ENCODE measurements around the gene TARBP1. TPM values are rescaled to one million over a fixed set of nuclear protein-coding genes. Genes with fewer than 3 reads are reported as not detected.
A peak's percentile ranks its signal among the peaks of the same experiment; 100 is the strongest.
"Not testable (repeated sequence)": the region's sequence is repeated elsewhere in the genome, so short reads cannot be mapped to it uniquely, and the experiment has no call there.

The TARBP1 gene
- total RNA-seq, 2 experiments from 2014 or later, result 53.9 to 61.3 TPM

DNA sequence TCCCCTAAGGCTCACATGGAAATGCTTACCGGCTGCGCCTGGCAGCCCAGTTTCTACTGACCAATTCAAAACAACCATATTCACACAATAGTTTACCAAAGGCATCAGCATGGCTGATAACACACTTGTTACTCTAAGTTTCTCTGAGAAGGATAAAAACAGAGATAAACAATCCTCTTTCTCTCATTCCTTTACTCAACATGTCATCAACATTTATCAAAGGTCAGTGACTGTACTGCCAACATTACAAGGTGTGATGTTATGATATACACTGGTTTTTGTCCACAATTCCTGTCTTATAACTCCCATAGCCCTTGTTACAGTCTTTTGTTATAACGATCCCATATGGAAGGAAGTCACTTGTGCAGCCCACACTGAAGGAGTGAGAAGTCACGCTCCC lies 72.1 kb downstream of the TARBP1 start:
- H3K27me3 Mint-ChIP-seq, result no peaks in the 10 kb centered on the region
- H3K27ac Mint-ChIP-seq, result peak overlapping the region; percentile 56
- TF ChIP-seq, protein P1, sequence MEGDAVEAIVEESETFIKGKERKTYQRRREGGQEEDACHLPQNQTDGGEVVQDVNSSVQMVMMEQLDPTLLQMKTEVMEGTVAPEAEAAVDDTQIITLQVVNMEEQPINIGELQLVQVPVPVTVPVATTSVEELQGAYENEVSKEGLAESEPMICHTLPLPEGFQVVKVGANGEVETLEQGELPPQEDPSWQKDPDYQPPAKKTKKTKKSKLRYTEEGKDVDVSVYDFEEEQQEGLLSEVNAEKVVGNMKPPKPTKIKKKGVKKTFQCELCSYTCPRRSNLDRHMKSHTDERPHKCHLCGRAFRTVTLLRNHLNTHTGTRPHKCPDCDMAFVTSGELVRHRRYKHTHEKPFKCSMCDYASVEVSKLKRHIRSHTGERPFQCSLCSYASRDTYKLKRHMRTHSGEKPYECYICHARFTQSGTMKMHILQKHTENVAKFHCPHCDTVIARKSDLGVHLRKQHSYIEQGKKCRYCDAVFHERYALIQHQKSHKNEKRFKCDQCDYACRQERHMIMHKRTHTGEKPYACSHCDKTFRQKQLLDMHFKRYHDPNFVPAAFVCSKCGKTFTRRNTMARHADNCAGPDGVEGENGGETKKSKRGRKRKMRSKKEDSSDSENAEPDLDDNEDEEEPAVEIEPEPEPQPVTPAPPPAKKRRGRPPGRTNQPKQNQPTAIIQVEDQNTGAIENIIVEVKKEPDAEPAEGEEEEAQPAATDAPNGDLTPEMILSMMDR (IDR thresholded peaks at IDR 0.05), result no peak
- ChIA-PET POLR2A (no interaction called here), CTCF (no interaction called here)
- H3K36me3 Mint-ChIP-seq (ENCODE audit: low read depth), result peaks cover 35% of the 10 kb centered on the region
- no peaks in the 10 kb centered on the region for H3K9me3 Mint-ChIP-seq
- H3K4me3 Mint-ChIP-seq, result no peak overlapping the region
- ATAC-seq, result no peak
- no peak for DNase-seq
- H3K4me1 Mint-ChIP-seq (ENCODE audit: low read depth), result peaks cover 14% of the 10 kb centered on the region
- intact Hi-C loops (cut with micrococcal nuclease), result no loop called here

DNA sequence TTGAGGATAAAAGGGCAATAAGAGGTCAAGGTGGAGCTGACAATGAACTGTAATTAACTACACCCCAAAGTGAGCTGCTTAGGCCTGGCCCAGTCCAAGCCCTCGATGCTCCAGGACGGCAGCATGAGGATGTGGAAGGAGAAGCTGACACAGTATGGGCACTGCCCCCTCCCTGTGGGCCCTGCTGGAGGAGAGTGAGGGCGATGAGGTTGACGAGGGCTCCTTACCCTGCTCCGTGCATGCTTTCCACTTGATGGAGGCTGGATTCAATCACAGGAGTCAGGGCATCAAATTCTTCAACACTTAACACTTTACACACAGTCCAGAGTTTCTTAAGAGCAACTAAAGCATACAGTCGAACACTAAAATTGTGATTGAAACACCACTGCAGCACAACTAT lies 73.3 kb downstream of the TARBP1 start:
- POLR2A ChIA-PET, result interaction anchor here (1.5 kb wide), 1 partner anchor 32 kb away, joined by 3 read pairs; no protein-coding TSS in a partner anchor
- peaks cover 26% of the 10 kb centered on the region for H3K4me1 Mint-ChIP-seq (ENCODE audit: low read depth)
- no peak for ATAC-seq
- no peaks in the 10 kb centered on the region for H3K27me3 Mint-ChIP-seq
- no peak overlapping the region for H3K27ac Mint-ChIP-seq
- no peak overlapping the region for H3K4me3 Mint-ChIP-seq
- peaks cover 39% of the 10 kb centered on the region for H3K36me3 Mint-ChIP-seq (ENCODE audit: low read depth)
- DNase-seq, result no peak
- no peaks in the 10 kb centered on the region for H3K9me3 Mint-ChIP-seq
- CTCF ChIA-PET, result no interaction called here
- intact Hi-C loops (cut with micrococcal nuclease), result no loop called here
- TF ChIP-seq, protein P1 (IDR thresholded peaks at IDR 0.05), result no peak

DNA sequence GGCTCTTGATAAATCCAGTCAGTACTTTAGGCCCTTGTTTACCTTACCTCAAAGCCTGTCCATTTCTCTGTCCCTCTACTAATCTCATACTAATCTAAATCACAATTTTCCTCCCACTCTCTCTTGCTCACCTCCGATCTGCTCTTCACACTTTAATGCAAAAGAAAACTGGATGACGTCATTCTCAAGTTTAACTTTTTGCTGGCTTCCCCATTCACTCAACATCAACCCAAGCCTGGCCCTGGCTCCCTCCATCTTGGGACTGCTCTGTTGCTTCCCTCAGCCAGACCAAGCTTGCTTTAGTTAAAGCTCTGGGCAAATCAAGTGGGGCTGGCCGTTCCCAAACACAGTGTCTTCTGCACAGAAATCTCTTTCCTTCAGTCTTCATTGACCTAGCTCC lies 76.0 kb downstream of the TARBP1 start:
- DNase-seq (no peak), ATAC-seq (no peak)
- Mint-ChIP-seq H3K4me1 (ENCODE audit: low read depth) (peaks cover 38% of the 10 kb centered on the region), H3K4me3 (no peak overlapping the region), H3K9me3 (no peaks in the 10 kb centered on the region), H3K36me3 (ENCODE audit: low read depth) (peaks cover 30% of the 10 kb centered on the region), H3K27me3 (no peaks in the 10 kb centered on the region), H3K27ac (peak overlapping the region; percentile 26)
- ChIA-PET POLR2A (no interaction called here), CTCF (no interaction called here)
- intact Hi-C loops (cut with micrococcal nuclease), result no loop called here
- TF ChIP-seq, protein P1 (IDR thresholded peaks at IDR 0.05), result no peak

DNA sequence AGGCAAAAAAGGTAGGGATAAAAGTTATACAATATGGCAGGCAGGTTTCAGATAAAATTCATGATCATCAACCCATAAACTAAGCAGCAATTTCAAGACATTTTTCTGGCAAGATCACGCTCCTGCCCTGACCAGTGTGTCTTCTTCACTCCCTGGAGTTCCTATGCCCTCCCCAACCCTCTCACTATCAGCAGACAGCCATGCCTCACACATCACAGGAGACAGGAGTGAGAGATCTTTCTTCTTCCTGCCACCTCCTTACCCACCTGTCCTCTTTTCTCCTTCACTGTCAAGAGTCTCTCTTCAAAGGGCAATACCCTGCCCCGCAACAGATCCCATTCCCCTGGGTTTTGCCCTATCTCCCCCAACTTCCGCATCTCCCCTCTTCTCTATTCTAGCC lies 77.3 kb downstream of the TARBP1 start:
- no peaks in the 10 kb centered on the region for H3K9me3 Mint-ChIP-seq
- no peak overlapping the region for H3K4me3 Mint-ChIP-seq
- TF ChIP-seq, protein P1 (IDR thresholded peaks at IDR 0.05), result no peak
- no peak for DNase-seq
- ChIA-PET POLR2A (interaction anchor here (0.8 kb wide), 1 partner anchor 14 kb away, joined by 3 read pairs; no protein-coding TSS in a partner anchor), CTCF (interaction anchor here (1.2 kb wide), 1 partner anchor 79 kb away, joined by 3 read pairs; no protein-coding TSS in a partner anchor)
- H3K4me1 Mint-ChIP-seq (ENCODE audit: low read depth), result peaks cover 41% of the 10 kb centered on the region
- H3K36me3 Mint-ChIP-seq (ENCODE audit: low read depth), result peaks cover 32% of the 10 kb centered on the region
- intact Hi-C loops (cut with micrococcal nuclease), result no loop called here
- peak overlapping the region; percentile 85 for H3K27ac Mint-ChIP-seq
- no peak for ATAC-seq
- H3K27me3 Mint-ChIP-seq, result no peaks in the 10 kb centered on the region

DNA sequence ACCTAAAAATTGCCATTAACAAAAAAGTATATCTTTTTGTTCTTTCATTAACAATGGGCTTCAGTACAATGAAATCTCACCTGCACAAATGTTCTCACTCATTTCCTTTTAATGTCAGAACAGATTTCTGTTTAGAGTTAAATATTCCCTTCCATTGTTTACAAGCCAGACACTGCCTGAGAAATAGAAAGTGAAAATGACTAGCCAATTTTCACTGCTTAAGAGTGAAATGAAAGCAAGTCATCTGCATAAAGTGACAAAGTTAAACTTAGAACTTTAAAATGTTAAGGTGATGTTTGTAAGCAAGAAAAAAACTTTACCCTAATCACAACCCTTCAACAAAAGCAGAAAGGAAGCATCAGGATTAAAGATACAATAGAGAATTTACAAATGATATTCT lies 78.2 kb downstream of the TARBP1 start:
- Mint-ChIP-seq H3K27me3 (no peaks in the 10 kb centered on the region), H3K9me3 (no peaks in the 10 kb centered on the region), H3K4me3 (peak overlapping the region; percentile 12), H3K36me3 (ENCODE audit: low read depth) (peaks cover 29% of the 10 kb centered on the region), H3K4me1 (ENCODE audit: low read depth) (peaks cover 42% of the 10 kb centered on the region), H3K27ac (peak overlapping the region; percentile 85)
- ChIA-PET POLR2A (no interaction called here), CTCF (no interaction called here)
- intact Hi-C loops (cut with micrococcal nuclease), result no loop called here
- no peak for DNase-seq
- TF ChIP-seq, protein P1 (IDR thresholded peaks at IDR 0.05), result no peak
- peak; percentile 50 for ATAC-seq

DNA sequence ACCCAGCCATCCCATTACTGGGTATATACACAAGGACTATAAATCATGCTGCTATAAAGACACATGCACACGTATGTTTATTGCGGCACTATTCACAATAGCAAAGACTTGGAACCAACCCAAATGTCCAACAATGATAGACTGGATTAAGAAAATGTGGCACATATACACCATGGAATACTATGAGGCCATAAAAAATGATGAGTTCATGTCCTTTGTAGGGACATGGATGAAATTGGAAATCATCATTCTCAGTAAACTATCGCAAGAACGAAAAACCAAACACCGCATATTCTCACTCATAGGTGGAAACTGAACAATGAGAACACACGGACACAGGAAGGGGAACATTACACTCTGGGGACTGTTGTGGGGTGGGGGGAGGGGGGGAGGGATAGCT lies 79.5 kb downstream of the TARBP1 start:
- Mint-ChIP-seq H3K36me3 (ENCODE audit: low read depth) (peaks cover 29% of the 10 kb centered on the region), H3K4me1 (ENCODE audit: low read depth) (peaks cover 42% of the 10 kb centered on the region), H3K27ac (peak overlapping the region; percentile 72)
- POLR2A ChIA-PET, result interaction anchor here (0.7 kb wide), 1 partner anchor 17 kb away, joined by 3 read pairs; no protein-coding TSS in a partner anchor
- ATAC-seq; DNase-seq; intact Hi-C loops (cut with micrococcal nuclease); CTCF ChIA-PET; H3K27me3 Mint-ChIP-seq; H3K9me3 Mint-ChIP-seq; H3K4me3 Mint-ChIP-seq: not testable (repeated sequence)

Measured in activated CD8-positive, alpha-beta T cell treated with anti-CD3 and anti-CD28 coated beads for 36 hours (primary cell).